Endothelial cell of umbilical vein (primary cell): ENCODE results near the gene CDH22.

Experiments
- CTCF ChIP-seq, 2 donors: IDR thresholded peaks; 1 replicate in 1 of 2; 2 replicates in 1 of 2; pipeline ENCODE4 v1.5.1; 2011; ENCODE audit warnings: low read length in 2 of 2, mild to moderate bottlenecking in 2 of 2, moderate library complexity in 2 of 2, control low read depth in 1 of 2, inconsistent platforms in 1 of 2, low read depth in 1 of 2; ENCODE audit not compliant: insufficient read depth in 1 of 2; ENCODE audit errors: extremely low read depth in 1 of 2
- JUN ChIP-seq: IDR thresholded peaks from 2 replicates; pipeline ENCODE4 v1.6.1; 2011; ENCODE audit warnings: borderline replicate concordance, low read depth; ENCODE audit not compliant: insufficient read length, insufficient read depth
- POLR2A ChIP-seq: IDR thresholded peaks from 2 replicates; pipeline ENCODE4 v1.6.1; 2012; ENCODE audit warnings: low read depth, mild to moderate bottlenecking, control low read depth, low read length
- POLR2AphosphoS5 ChIP-seq: IDR thresholded peaks from 2 replicates; pipeline ENCODE4 v1.6.1; 2012; ENCODE audit warnings: low read depth, mild to moderate bottlenecking, control low read depth, low read length, moderate library complexity; ENCODE audit not compliant: insufficient read depth

- TF ChIP-seq JUN (no peak), CTCF (IDR thresholded peaks at IDR 0.05; ENCODE audit: extremely low read depth in 1 of 2, insufficient read depth in 1 of 2, low read depth in 1 of 2, low read length in 2 of 2) (no peak), POLR2AphosphoS5 (no peak), POLR2A (no peak)
Measured at GRCh38 chr20:46350201-46350985, 42.1 kb upstream of the CDH22 start.
